A549 (cell line): ENCODE measurements around the gene AP5S1. TPM values are rescaled to one million over a fixed set of nuclear protein-coding genes. Genes with fewer than 3 reads are reported as not detected.

Experiments used
- ATAC-seq, 2 experiments: fragments of 200-7000 bp in 1 of 2; fragments of >200 bp in 1 of 2; cut with Nextera tagmentation in 1 of 2; cut with Tn5 transposase in 1 of 2; 3 replicates each; pipeline versions ENCODE4 v1.8.0 to v1.9.1; 2018 to 2020; ENCODE audit warnings: mild to moderate bottlenecking in 1 of 2, moderate library complexity in 1 of 2
- CTCF ChIA-PET: fragments of 300-600 bp; sonication (Branson Sonifier 250); formaldehyde crosslinking; extraction: SDS; loops from one replicate; lab custom pipeline; 2021; ENCODE audit warnings: antibody characterized with exemption, inconsistent platforms; lab: Yijun Ruan, JAX
- POLR2A ChIA-PET: fragments of 350-600 bp; formaldehyde crosslinking; extraction: SDS; loops from one replicate; lab custom pipeline; 2021; ENCODE audit warnings: antibody characterized with exemption, inconsistent platforms; lab: Yijun Ruan, JAX
- DNase-seq, 2 experiments: peaks; one replicate each; pipeline versions ENCODE4 v3.0.0 to v3.0.0-alpha.2; 2011 to 2016; ENCODE audit warnings: low read depth in 1 of 2, low spot score in 1 of 2
- FAIRE-seq: peaks from 2 replicates; lab custom pipeline; 2011; peaks lifted over from hg19 to GRCh38; lab: Jason Lieb, UNC
- H3K27ac ChIP-seq, 2 experiments: fragments of >200 bp; sonication (Bioruptor Twin); formaldehyde crosslinking; 3 replicates each; pipeline ENCODE4 v1.5.1; 2016 to 2017
- H3K4me1 ChIP-seq: fragments of >200 bp; sonication (Bioruptor Twin); formaldehyde crosslinking; 3 replicates; pipeline ENCODE4 v1.6.1; 2016
- H3K4me2 ChIP-seq: fragments of >200 bp; sonication (Bioruptor Twin); formaldehyde crosslinking; 3 replicates; pipeline ENCODE4 v1.6.1; 2016
- H3K4me3 ChIP-seq: fragments of >200 bp; sonication (Bioruptor Twin); formaldehyde crosslinking; 3 replicates; pipeline ENCODE4 v1.5.1; 2016
- H3K9me3 ChIP-seq: fragments of >200 bp; sonication (Bioruptor Twin); formaldehyde crosslinking; 3 replicates; pipeline ENCODE4 v1.6.1; 2016
- CBX8 ChIP-seq: fragments of 200-600 bp; sonication (generic); IDR thresholded peaks from 2 replicates; pipeline ENCODE4 v1.6.1; 2016
- CEBPB ChIP-seq, 2 experiments: fragments of >200 bp in 1 of 2; sonication (Bioruptor Twin) in 1 of 2; formaldehyde crosslinking in 1 of 2; IDR thresholded peaks; 2 replicates each; pipeline ENCODE4 v1.6.1; 2012 to 2016
- CHD4 ChIP-seq: fragments of 200-600 bp; sonication (generic); IDR thresholded peaks from 2 replicates; pipeline ENCODE4 v1.6.1; 2016; ENCODE audit warnings: antibody characterized with exemption, mild to moderate bottlenecking, borderline replicate concordance
- EHF ChIP-seq: fragments of 250-450 bp; sonication (Bioruptor Pico); IDR thresholded peaks from 2 replicates; pipeline ENCODE4 v1.5.0; 2020; ENCODE audit warnings: mild to moderate bottlenecking
- FOSB ChIP-seq: fragments of 250-450 bp; sonication (Bioruptor Pico); IDR thresholded peaks from 2 replicates; pipeline ENCODE4 v1.5.0; 2020; ENCODE audit warnings: mild to moderate bottlenecking, moderate library complexity
- HDAC2 ChIP-seq: fragments of 200-600 bp; sonication (generic); IDR thresholded peaks from 2 replicates; pipeline ENCODE4 v1.6.1; 2016
- HEYL ChIP-seq: fragments of 250-450 bp; sonication (Bioruptor Pico); IDR thresholded peaks from 2 replicates; pipeline ENCODE4 v1.8.0; 2021; ENCODE audit warnings: mild to moderate bottlenecking, moderate library complexity
- HOXA7 ChIP-seq: fragments of 250-450 bp; sonication (Bioruptor Pico); IDR thresholded peaks from 2 replicates; pipeline ENCODE4 v1.5.0; 2020; ENCODE audit warnings: mild to moderate bottlenecking, moderate library complexity
- HOXB13 ChIP-seq: fragments of 250-450 bp; sonication (Bioruptor Pico); IDR thresholded peaks from 2 replicates; pipeline ENCODE4 v1.5.0; 2020; ENCODE audit warnings: low read depth, mild to moderate bottlenecking, moderate library complexity
- KDM1A ChIP-seq: fragments of 200-600 bp; sonication (generic); IDR thresholded peaks from 2 replicates; pipeline ENCODE4 v1.6.1; 2016; ENCODE audit warnings: low read depth, mild to moderate bottlenecking
- MAZ ChIP-seq: fragments of 150-350 bp; IDR thresholded peaks from 2 replicates; pipeline ENCODE4 v1.6.1; 2014; ENCODE audit warnings: antibody characterized with exemption, low read depth, low read length, borderline replicate concordance
- RARB ChIP-seq: fragments of 250-450 bp; sonication (Bioruptor Pico); IDR thresholded peaks from 2 replicates; pipeline ENCODE4 v1.8.0; 2021; ENCODE audit warnings: mild to moderate bottlenecking, moderate library complexity
- SREBF2 ChIP-seq: fragments of 450-650 bp; IDR thresholded peaks from 2 replicates; pipeline ENCODE4 v1.6.1; 2014; ENCODE audit warnings: mild to moderate bottlenecking, moderate library complexity
- TFCP2L1 ChIP-seq: fragments of 250-450 bp; sonication (Bioruptor Pico); IDR thresholded peaks from 2 replicates; pipeline ENCODE4 v1.5.0; 2021; ENCODE audit warnings: mild to moderate bottlenecking
- TP53 ChIP-seq: fragments of 250-450 bp; sonication (Bioruptor Pico); IDR thresholded peaks from 2 replicates; pipeline ENCODE4 v1.5.0; 2021; ENCODE audit warnings: mild to moderate bottlenecking, moderate library complexity
- ZC3H11A ChIP-seq: fragments of 450-650 bp; IDR thresholded peaks from 2 replicates; pipeline ENCODE4 v1.6.1; 2014; ENCODE audit warnings: antibody characterized with exemption, mild to moderate bottlenecking
- WGBS: methylation state at CpG from one replicate; pipeline ENCODE4 v1.1.6; 2017; ENCODE audit errors: missing lambda C conversion rate; 5-methylcytosine and 5-hydroxymethylcytosine counted together
- polyA plus RNA-seq, 4 experiments: library from polyadenylated mRNA; depleted of rRNA in 3 of 4; stranded (reverse); fragments of >200 nt; fragmentation: RNase III in 1 of 4; extraction: RNeasy Plus Mini Kit Qiagen cat#74134 plus additional on column Dnase treatment in 1 of 4; gene quantifications; 2 replicates in 3 of 4; 3 replicates in 1 of 4; pipeline ENCODE4 v1.2.3, GENCODE V29; 2011 to 2017
- TF ChIP-seq, protein P1 (sequence below): fragments of >200 bp; sonication (Bioruptor Twin); formaldehyde crosslinking; IDR thresholded peaks from 2 replicates; pipeline ENCODE4 v1.6.1; 2016
- TF ChIP-seq, protein P2 (sequence below): fragments of 150-350 bp; IDR thresholded peaks from 2 replicates; pipeline ENCODE4 v1.6.1; 2014; ENCODE audit warnings: low read depth, mild to moderate bottlenecking, low read length
- TF ChIP-seq, protein P3 (sequence below): fragments of 250-450 bp; sonication (Bioruptor Pico); IDR thresholded peaks from 2 replicates; pipeline ENCODE4 v1.5.0; 2020; ENCODE audit warnings: low read depth, mild to moderate bottlenecking, moderate library complexity
- TF ChIP-seq, protein P4 (sequence below): IDR thresholded peaks from 2 replicates; pipeline ENCODE4 v1.6.1; 2012

The AP5S1 gene
- polyA plus RNA-seq, 2 of the 4 experiments (the other 2 are of a cell fraction) = 10.2 to 19.9 TPM

DNA sequence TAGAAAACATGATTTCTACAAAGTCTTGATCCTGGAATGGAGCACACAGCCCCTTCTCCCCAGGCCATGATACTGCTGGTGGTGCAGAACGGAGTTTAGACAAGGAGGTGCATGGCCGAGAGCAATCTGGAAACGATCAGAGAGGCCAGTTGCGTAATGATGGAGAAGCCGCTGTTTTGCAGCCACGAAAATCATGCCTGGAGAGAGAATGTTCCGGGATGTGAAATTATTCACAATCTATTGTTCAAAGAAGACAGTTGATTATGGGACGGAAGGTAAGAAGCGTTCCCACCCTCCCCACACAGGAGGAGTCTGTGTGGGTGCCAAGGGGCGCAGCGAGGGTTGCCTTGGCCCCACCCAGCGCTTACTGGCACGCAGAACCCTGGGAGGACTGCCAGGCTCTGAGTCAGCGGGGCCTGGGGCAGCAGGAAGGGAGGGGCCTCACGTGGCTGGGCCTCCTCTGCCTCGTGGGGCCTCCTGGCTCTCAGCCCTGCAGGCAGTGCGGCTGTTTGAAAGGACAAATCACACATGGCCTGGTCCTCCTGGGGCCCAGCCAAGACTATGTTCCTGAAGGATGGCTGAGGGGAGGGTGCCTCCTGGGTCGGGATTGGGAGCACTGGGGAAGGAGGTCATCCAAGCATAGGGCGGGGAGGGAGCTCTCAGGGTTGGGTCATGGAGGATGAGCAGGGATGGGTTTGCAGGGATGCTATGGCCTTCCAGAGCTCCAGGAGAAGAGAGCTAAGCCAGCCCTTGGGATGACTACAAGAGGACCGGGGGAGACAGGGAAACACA is 8.7 kb upstream of the AP5S1 start (continued):
- TF ChIP-seq MAZ (no peak; the same call in none of the 2 replicates), TP53 (CRISPR knock-in tag) (peak; percentile 84)

DNA sequence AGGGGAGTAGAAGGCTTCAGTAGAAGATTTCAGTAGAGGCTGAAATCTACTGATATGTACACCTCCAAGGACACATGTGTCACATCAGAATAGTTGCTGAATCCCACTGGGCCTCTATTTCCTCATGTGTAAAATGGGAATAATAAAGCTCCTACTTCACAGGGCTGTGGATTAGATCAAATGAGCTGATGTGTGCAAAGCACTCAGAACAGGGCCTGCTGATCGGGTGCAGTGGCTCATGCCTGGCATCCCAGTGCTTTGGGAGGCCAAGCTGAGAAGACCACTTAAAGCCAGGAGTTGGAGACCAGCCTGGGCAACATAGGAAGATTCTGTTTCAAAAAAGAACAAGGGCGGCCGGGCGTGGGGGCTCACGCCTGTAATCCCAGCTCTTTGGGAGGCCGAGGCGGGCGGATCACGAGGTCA is 8.1 kb upstream of the AP5S1 start:
- no peaks in the 10 kb centered on the region for H3K9me3 ChIP-seq
- CTCF ChIA-PET = interaction anchor here (1.1 to 3.5 kb wide), 4 partner anchors 43 to 273 kb away, joined by 3 to 10 read pairs (median 4); no protein-coding TSS in a partner anchor
- peak overlapping the region; percentile 70 for H3K4me2 ChIP-seq
- TF ChIP-seq CHD4 (peak; percentile 97), HDAC2 (peak; percentile 61; the same call in 1 of the 2 replicates), SREBF2 (no peak), HEYL (CRISPR knock-in tag) (peak; percentile 65; the same call in 1 of the 2 replicates), KDM1A (peak; percentile 97), CBX8 (no peak), HOXA7 (CRISPR knock-in tag) (peak; percentile 83), FOSB (CRISPR knock-in tag) (peak; percentile 80), RARB (CRISPR knock-in tag) (peak; percentile 85; the same call in 1 of the 2 replicates), EHF (CRISPR knock-in tag) (peak; percentile 56; the same call in 1 of the 2 replicates)
- TF ChIP-seq, protein P1, sequence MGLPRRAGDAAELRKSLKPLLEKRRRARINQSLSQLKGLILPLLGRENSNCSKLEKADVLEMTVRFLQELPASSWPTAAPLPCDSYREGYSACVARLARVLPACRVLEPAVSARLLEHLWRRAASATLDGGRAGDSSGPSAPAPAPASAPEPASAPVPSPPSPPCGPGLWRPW = no peak
- TF ChIP-seq, protein P2, sequence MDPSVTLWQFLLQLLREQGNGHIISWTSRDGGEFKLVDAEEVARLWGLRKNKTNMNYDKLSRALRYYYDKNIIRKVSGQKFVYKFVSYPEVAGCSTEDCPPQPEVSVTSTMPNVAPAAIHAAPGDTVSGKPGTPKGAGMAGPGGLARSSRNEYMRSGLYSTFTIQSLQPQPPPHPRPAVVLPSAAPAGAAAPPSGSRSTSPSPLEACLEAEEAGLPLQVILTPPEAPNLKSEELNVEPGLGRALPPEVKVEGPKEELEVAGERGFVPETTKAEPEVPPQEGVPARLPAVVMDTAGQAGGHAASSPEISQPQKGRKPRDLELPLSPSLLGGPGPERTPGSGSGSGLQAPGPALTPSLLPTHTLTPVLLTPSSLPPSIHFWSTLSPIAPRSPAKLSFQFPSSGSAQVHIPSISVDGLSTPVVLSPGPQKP = no peak
- POLR2A ChIA-PET = interaction anchor here (0.6 to 3.2 kb wide), 8 partner anchors 8 to 65 kb away, joined by 3 to 36 read pairs (median 6); partner anchors contain the start of genes AP5S1, CDC25B, CENPB and SPEF1
- FAIRE-seq (no peak), DNase-seq (no peak), ATAC-seq (no peak)
- H3K27ac ChIP-seq = peak overlapping the region; percentile 95 to 99
- WGBS = 97% methylated on average over 9 of the region's 9 CpGs
- H3K4me3 ChIP-seq = no peak overlapping the region
- peaks cover 59% of the 10 kb centered on the region for H3K4me1 ChIP-seq

DNA sequence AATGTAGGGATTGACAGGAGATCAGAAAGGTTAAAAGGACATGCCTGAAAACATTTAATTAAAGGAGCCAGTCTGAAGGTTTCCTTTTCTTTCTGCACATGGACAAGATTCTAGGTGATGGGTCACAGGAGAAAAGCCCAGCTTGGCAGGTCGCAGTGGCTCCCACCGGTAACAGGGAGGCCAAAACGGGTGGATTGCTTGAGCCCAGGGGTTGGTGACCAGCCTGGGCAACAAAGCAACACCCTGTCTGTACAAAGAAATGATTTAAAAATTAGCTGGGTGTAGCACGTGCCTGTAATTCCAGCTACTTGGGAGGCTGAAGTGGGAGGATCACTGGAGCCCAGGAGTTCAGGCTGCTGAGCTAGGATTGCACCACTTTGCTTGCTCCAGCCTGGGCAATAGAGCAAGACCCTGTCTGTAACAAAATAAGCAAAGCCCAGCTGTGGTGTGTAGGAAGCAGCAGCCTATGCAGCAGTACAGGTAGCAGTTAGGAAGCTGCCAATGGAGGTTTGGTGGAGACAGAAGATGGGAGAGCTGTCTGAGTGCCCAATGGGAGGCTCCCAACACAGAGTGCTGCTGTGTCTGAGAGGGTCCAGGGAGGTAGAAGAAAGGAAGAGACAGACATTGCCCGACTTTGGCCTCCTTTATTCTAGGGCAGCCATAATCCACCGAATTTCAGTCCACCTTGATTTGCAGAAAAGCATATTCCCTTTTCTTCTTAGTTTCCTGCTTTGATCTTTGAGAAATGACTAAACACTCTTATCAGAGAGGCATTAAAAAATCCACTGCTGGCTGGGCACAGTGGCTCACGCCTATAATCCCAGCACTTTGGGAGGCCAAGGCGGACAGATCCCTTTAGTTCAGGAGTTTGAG is 7.1 kb upstream of the AP5S1 start:
- peak in 1 of 2 experiments; percentile 59 for DNase-seq
- ChIA-PET POLR2A (interaction anchor here (0.7 to 3.2 kb wide), 7 partner anchors 17 to 46 kb away, joined by 3 to 36 read pairs (median 5); partner anchors contain the start of genes ADISSP, CDC25B and CENPB), CTCF (interaction anchor here (0.7 to 3.5 kb wide), 6 partner anchors 31 to 136 kb away, joined by 3 to 10 read pairs (median 3); no protein-coding TSS in a partner anchor)
- H3K4me3 ChIP-seq = no peak overlapping the region
- 59% methylated on average over 8 of the region's 8 CpGs for WGBS
- ATAC-seq = peak in 1 of 2 experiments; percentile 1; a peak in 1 of 6 replicates
- FAIRE-seq = no peak
- H3K9me3 ChIP-seq = no peaks in the 10 kb centered on the region
- peak overlapping the region; percentile 70 for H3K4me2 ChIP-seq
- peak in 1 of 2 experiments; percentile 35; a peak in 1 of 4 replicates for TF ChIP-seq CEBPB (IDR thresholded peaks at IDR 0.05)
- TF ChIP-seq, protein P3, sequence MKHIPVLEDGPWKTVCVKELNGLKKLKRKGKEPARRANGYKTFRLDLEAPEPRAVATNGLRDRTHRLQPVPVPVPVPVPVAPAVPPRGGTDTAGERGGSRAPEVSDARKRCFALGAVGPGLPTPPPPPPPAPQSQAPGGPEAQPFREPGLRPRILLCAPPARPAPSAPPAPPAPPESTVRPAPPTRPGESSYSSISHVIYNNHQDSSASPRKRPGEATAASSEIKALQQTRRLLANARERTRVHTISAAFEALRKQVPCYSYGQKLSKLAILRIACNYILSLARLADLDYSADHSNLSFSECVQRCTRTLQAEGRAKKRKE (CRISPR knock-in tag) = 0 out of 2 replicates have a peak, but pooled peaks have one; percentile 67
- 0 out of 2 replicates have a peak, but pooled peaks have one; percentile 48 for TF ChIP-seq TFCP2L1
- peak; percentile 8; the same call in 1 of the 2 replicates for TF ChIP-seq HOXA7 (CRISPR knock-in tag)
- no peak for TF ChIP-seq TP53 (CRISPR knock-in tag)
- TF ChIP-seq FOSB (CRISPR knock-in tag) = no peak
- 0 out of 2 replicates have a peak, but pooled peaks have one; percentile 13 for TF ChIP-seq MAZ
- 0 out of 2 replicates have a peak, but pooled peaks have one; percentile 26 for TF ChIP-seq HOXB13 (CRISPR knock-in tag)
- no peak for TF ChIP-seq ZC3H11A
- TF ChIP-seq, protein P4, sequence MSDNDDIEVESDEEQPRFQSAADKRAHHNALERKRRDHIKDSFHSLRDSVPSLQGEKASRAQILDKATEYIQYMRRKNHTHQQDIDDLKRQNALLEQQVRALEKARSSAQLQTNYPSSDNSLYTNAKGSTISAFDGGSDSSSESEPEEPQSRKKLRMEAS = peak; percentile 33; the same call in 1 of the 2 replicates
- H3K4me1 ChIP-seq = peaks cover 57% of the 10 kb centered on the region
- peak overlapping the region; percentile 95 to 99 for H3K27ac ChIP-seq
